B cell (primary cell): ENCODE results near the gene BRDT. TPM values are rescaled to one million over a fixed set of nuclear protein-coding genes. Genes with fewer than 3 reads are reported as not detected.

Experiments
- ATAC-seq: fragments of 200-7000 bp; cut with Tn5 transposase; one replicate; pipeline ENCODE4 v1.10.0; 2021; ENCODE audit warnings: low read depth, mild to moderate bottlenecking, moderate number of reproducible peaks, moderate library complexity
- CTCF ChIA-PET: fragments of 350-600 bp; sonication (Branson Sonifier 250); formaldehyde crosslinking; loops from one replicate; lab custom pipeline; 2021; ENCODE audit warnings: antibody characterized with exemption, inconsistent platforms; lab: Charles Lee
- POLR2A ChIA-PET: fragments of 350-600 bp; sonication (Branson Sonifier 250); formaldehyde crosslinking; loops from one replicate; lab custom pipeline; 2021; ENCODE audit warnings: antibody characterized with exemption; lab: Charles Lee
- DNase-seq: peaks from one replicate; pipeline ENCODE4 v3.0.0; 2013
- H2AFZ ChIP-seq: 2 replicates; pipeline ENCODE4 v1.6.1; 2012; ENCODE audit warnings: mild to moderate bottlenecking, low read depth, low read length; ENCODE audit not compliant: insufficient read depth, poor library complexity, severe bottlenecking
- H3K27ac ChIP-seq, 2 donors: 1 replicate in 1 of 2; 2 replicates in 1 of 2; pipeline ENCODE4 v1.5.1; 2012 to 2013; ENCODE audit warnings: low read length in 2 of 2, mild to moderate bottlenecking in 2 of 2, moderate library complexity in 1 of 2
- H3K27me3 ChIP-seq, 4 experiments: fragments of 200-600 bp in 1 of 4; sonication (generic) in 1 of 4; replicated peaks in 1 of 4; 1 replicate in 2 of 4; 2 replicates in 2 of 4; pipeline versions ENCODE4 v1.6.1 to v1.7.0; 2013 to 2016; ENCODE audit warnings: low read length in 3 of 4, mild to moderate bottlenecking in 2 of 4, mixed read lengths in 1 of 4, moderate library complexity in 1 of 4; ENCODE audit not compliant: insufficient read depth in 4 of 4, control insufficient read depth in 3 of 4; ENCODE audit errors: control extremely low read depth in 1 of 4
- H3K36me3 ChIP-seq, 2 experiments: replicated peaks in 1 of 2; 1 replicate in 1 of 2; 2 replicates in 1 of 2; pipeline versions ENCODE4 v1.6.1 to v1.7.1; 2013; ENCODE audit warnings: low read length in 1 of 2; ENCODE audit not compliant: insufficient read depth in 2 of 2, control insufficient read depth in 1 of 2; ENCODE audit errors: control extremely low read depth in 1 of 2, extremely low read depth in 1 of 2
- H3K4me1 ChIP-seq, 2 donors: fragments of 200-600 bp in 1 of 2; sonication (generic) in 1 of 2; 1 replicate in 1 of 2; 2 replicates in 1 of 2; pipeline versions ENCODE4 v1.5.1 to v1.6.1; 2013 to 2017; ENCODE audit warnings: low read length in 2 of 2; ENCODE audit not compliant: control insufficient read depth in 2 of 2, insufficient read depth in 2 of 2
- H3K4me2 ChIP-seq: replicated peaks from 2 replicates; pipeline ENCODE3; 2012; ENCODE audit warnings: mild to moderate bottlenecking, low read depth, low read length; ENCODE audit not compliant: poor library complexity, severe bottlenecking
- H3K4me3 ChIP-seq, 5 experiments: fragments of 200-600 bp in 1 of 5; sonication (generic) in 1 of 5; 1 replicate in 3 of 5; 2 replicates in 2 of 5; pipeline versions ENCODE4 v1.5.1 to v1.7.0; 2011 to 2016; ENCODE audit warnings: low read length in 4 of 5, mild to moderate bottlenecking in 4 of 5, low read depth in 2 of 5, control low read depth in 1 of 5, moderate library complexity in 1 of 5; ENCODE audit not compliant: insufficient read depth in 1 of 5; ENCODE audit errors: control extremely low read depth in 1 of 5, extremely low read depth in 1 of 5
- H3K79me2 ChIP-seq: fragments of 200-600 bp; sonication (generic); one replicate; pipeline ENCODE4 v1.6.0; 2016; ENCODE audit warnings: low read length; ENCODE audit not compliant: control insufficient read depth, insufficient read depth
- H3K9ac ChIP-seq: fragments of 200-600 bp; sonication (generic); 2 replicates; pipeline ENCODE4 v1.6.1; 2017; ENCODE audit warnings: mild to moderate bottlenecking, low read length, moderate library complexity
- H3K9me3 ChIP-seq, 3 donors: one replicate each; pipeline versions ENCODE4 v1.6.1 to v1.7.1; 2013; ENCODE audit warnings: low read length in 2 of 3; ENCODE audit not compliant: control insufficient read depth in 2 of 3, insufficient read depth in 1 of 3; ENCODE audit errors: control extremely low read depth in 1 of 3
- H4K20me1 ChIP-seq: 2 replicates; pipeline ENCODE4 v1.6.0; 2012; ENCODE audit warnings: mild to moderate bottlenecking, low read length; ENCODE audit not compliant: insufficient read depth, control insufficient read depth, poor library complexity, severe bottlenecking
- H3K27ac Mint-ChIP-seq: one replicate; pipeline ENCODE4 v1.8.0; 2021; ENCODE audit warnings: mixed read lengths
- H3K27me3 Mint-ChIP-seq: one replicate; pipeline ENCODE4 v1.8.0; 2021; ENCODE audit warnings: mixed read lengths
- H3K4me1 Mint-ChIP-seq: one replicate; pipeline ENCODE4 v1.8.0; 2021; ENCODE audit warnings: mixed read lengths
- H3K4me3 Mint-ChIP-seq: one replicate; pipeline ENCODE4 v1.8.0; 2021; ENCODE audit warnings: mixed read lengths
- H3K9me3 Mint-ChIP-seq: one replicate; pipeline ENCODE4 v1.8.0; 2022; ENCODE audit warnings: mixed read lengths; ENCODE audit not compliant: insufficient read depth
- EZH2 ChIP-seq: IDR thresholded peaks from 2 replicates; pipeline ENCODE4 v1.6.1; 2012; ENCODE audit warnings: borderline replicate concordance, low read depth, mild to moderate bottlenecking, moderate library complexity, low read length; ENCODE audit not compliant: insufficient read depth, poor library complexity, severe bottlenecking
- WGBS: methylation state at CpG from one replicate; pipeline ENCODE4 v1.1.5; 2013; ENCODE audit warnings: missing lambda C conversion rate; ENCODE audit not compliant: insufficient coverage; 5-methylcytosine and 5-hydroxymethylcytosine counted together
- intact Hi-C: fragments of 100-400 bp; cut with micrococcal nuclease; formaldehyde crosslinking; loops from one replicate; pipeline ENCODE4 v1.10.0; 2022
- polyA plus RNA-seq: library from polyadenylated mRNA; depleted of rRNA; stranded (reverse); fragments of >200 nt; gene quantifications from 2 replicates; pipeline ENCODE4 v1.2.3, GENCODE V29; 2012
- total RNA-seq, 2 donors: library from RNA; stranded (reverse); fragments of 120-200 nt in 1 of 2; gene quantifications; 1 replicate in 1 of 2; 2 replicates in 1 of 2; pipeline versions ENCODE4 v1.2.3 to v1.2.4, GENCODE V29; 2013 to 2022
- TF ChIP-seq, protein P1 (sequence below): fragments of 200-600 bp; IDR thresholded peaks from one replicate; pipeline ENCODE4 v1.8.0; 2022; ENCODE audit warnings: antibody characterized with exemption, mild to moderate bottlenecking

The BRDT gene
- total and polyA plus RNA-seq, 2 donors (not counting 1 experiment from before 2014, with no cell fraction given), result not detected

DNA sequence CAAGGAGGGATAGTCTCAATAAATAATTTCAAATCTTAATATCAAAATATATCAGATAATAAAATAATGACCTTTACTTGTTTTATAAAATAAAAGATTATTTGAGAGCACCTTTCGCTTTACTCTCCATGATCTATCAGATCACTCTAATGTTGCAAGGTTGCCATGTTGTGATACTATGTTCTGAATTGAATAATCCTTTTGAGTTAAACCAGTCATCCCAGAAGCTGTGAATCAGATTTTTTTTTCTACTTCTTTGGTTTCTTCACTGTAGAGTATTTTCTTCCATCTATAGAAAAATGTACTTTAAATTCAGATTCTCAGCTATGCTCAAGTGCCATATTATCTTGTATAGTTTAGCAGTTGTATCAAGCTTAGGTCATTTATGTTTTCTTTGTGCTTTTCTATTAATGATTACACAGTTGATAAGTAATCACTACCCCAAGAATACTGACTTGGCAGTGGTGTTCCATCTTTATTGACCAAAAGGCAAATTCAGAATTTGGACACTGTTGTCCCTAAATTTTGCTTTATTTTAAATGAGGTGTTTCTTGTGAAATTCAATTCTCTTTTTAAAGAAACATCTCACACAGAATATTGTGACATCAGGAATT is 32.9 kb downstream of the BRDT start:
- no peak for TF ChIP-seq EZH2
- TF ChIP-seq, protein P1, sequence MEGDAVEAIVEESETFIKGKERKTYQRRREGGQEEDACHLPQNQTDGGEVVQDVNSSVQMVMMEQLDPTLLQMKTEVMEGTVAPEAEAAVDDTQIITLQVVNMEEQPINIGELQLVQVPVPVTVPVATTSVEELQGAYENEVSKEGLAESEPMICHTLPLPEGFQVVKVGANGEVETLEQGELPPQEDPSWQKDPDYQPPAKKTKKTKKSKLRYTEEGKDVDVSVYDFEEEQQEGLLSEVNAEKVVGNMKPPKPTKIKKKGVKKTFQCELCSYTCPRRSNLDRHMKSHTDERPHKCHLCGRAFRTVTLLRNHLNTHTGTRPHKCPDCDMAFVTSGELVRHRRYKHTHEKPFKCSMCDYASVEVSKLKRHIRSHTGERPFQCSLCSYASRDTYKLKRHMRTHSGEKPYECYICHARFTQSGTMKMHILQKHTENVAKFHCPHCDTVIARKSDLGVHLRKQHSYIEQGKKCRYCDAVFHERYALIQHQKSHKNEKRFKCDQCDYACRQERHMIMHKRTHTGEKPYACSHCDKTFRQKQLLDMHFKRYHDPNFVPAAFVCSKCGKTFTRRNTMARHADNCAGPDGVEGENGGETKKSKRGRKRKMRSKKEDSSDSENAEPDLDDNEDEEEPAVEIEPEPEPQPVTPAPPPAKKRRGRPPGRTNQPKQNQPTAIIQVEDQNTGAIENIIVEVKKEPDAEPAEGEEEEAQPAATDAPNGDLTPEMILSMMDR, result no peak
- Mint-ChIP-seq H3K27ac (no peak overlapping the region), H3K9me3 (no peaks in the 10 kb centered on the region), H3K4me3 (no peak overlapping the region), H3K4me1 (no peaks in the 10 kb centered on the region), H3K27me3 (no peaks in the 10 kb centered on the region)
- POLR2A ChIA-PET, result no interaction called here
- no peak overlapping the region for H3K4me3 ChIP-seq
- no peak overlapping the region for H2AFZ ChIP-seq
- CTCF ChIA-PET, result no interaction called here
- no peaks in the 10 kb centered on the region for H3K79me2 ChIP-seq
- H3K9ac ChIP-seq, result no peak overlapping the region
- no peaks in the 10 kb centered on the region for H4K20me1 ChIP-seq
- WGBS, result no CpG with 5 or more reads among the region's 1 CpG
- H3K27me3 ChIP-seq, result no peaks in the 10 kb centered on the region
- H3K4me1 ChIP-seq, result no peaks in the 10 kb centered on the region
- intact Hi-C loops, result no loop called here
- H3K9me3 ChIP-seq, result no peaks in the 10 kb centered on the region
- H3K27ac ChIP-seq, result no peak overlapping the region
- DNase-seq, result no peak
- no peaks in the 10 kb centered on the region for H3K36me3 ChIP-seq
- no peak overlapping the region for H3K4me2 ChIP-seq
- ATAC-seq, result no peak

DNA sequence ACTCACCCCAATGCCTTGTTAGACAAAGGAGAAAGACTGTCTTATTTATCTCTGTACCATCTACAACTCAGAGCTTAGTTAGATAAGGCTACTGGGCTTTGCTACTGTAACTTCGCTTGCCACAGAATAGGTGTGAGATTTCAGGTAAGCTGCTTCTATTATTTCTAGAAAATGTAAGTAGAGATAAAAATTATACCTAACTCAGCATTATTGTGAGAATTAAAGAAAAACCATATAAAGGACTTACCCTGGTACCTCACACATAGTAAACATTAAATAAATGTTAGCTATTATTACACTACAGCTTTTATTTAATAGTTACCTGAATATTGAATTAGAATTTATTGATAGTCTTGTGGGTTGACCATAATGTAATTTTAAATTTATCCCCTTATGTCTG is 44.1 kb downstream of the BRDT start:
- no peaks in the 10 kb centered on the region for H3K4me1 Mint-ChIP-seq
- no peak for TF ChIP-seq EZH2
- TF ChIP-seq, protein P1, result no peak
- intact Hi-C loops, result no loop called here
- H3K4me3 Mint-ChIP-seq, result no peak overlapping the region
- Histone ChIP-seq H3K4me3 (no peak overlapping the region), H2AFZ (no peak overlapping the region), H3K9me3 (no peaks in the 10 kb centered on the region), H3K9ac (no peak overlapping the region), H3K27me3 (no peaks in the 10 kb centered on the region), H3K79me2 (no peaks in the 10 kb centered on the region), H3K36me3 (no peaks in the 10 kb centered on the region), H3K4me1 (no peaks in the 10 kb centered on the region), H3K4me2 (no peak overlapping the region), H4K20me1 (no peaks in the 10 kb centered on the region), H3K27ac (no peak overlapping the region)
- DNase-seq, result no peak
- POLR2A ChIA-PET, result no interaction called here
- no CpG with 5 or more reads among the region's 1 CpG for WGBS
- H3K27me3 Mint-ChIP-seq, result peaks cover 4% of the 10 kb centered on the region
- CTCF ChIA-PET, result no interaction called here
- no peak for ATAC-seq
- H3K9me3 Mint-ChIP-seq, result no peaks in the 10 kb centered on the region
- no peak overlapping the region for H3K27ac Mint-ChIP-seq
